ENCODE results near the gene ERFE.

- TF ChIP-seq EZH2phosphoT487 (IDR thresholded peaks at IDR 0.05; ENCODE audit: insufficient read depth, low read depth) (no peak), EZH2 (IDR thresholded peaks at IDR 0.05; ENCODE audit: insufficient read depth, poor library complexity, severe bottlenecking) (no peak)
Measured at GRCh38 chr2:238161291-238162051, 2.7 kb downstream of the ERFE start.
